GM21515 (cell line): ENCODE results near the gene TRIM46.

Source experiments
- ATAC-seq: cut with Tn5 transposase; IDR thresholded peaks from one replicate; pipeline ENCODE4 v1.9.1; 2021; ENCODE audit not compliant: unreplicated experiment

Gene TRIM46

GRCh38 chr1:155173478-155174323 lies at the start of gene TRIM46:
Gene TRIM46 (plus strand): TSS chr1:155173849. CDS start chr1:155173967, 118 bp downstream.
- no peak for ATAC-seq

- no peak for ATAC-seq
These were observed 48.9 kb upstream of the TRIM46 start for GRCh38 chr1:155124503-155125463.

GRCh38 chr1:155125511-155125945 lies 48.1 kb upstream of the TRIM46 start:
- no peak for ATAC-seq

- no peak for ATAC-seq
These were observed 47.6 kb upstream of the TRIM46 start for GRCh38 chr1:155125946-155126555.

- no peak for ATAC-seq
These were observed 47.0 kb upstream of the TRIM46 start for GRCh38 chr1:155126556-155127104.

- ATAC-seq: no peak
These were observed 46.3 kb upstream of the TRIM46 start, which contains the start of gene EFNA1 for GRCh38 chr1:155127105-155127966. Gene EFNA1 (plus strand): TSS chr1:155127876. CDS start chr1:155127978, 102 bp downstream.

- no peak for ATAC-seq
These were observed 45.5 kb upstream of the TRIM46 start for GRCh38 chr1:155127967-155128754.

GRCh38 chr1:155128755-155129473 lies 44.7 kb upstream of the TRIM46 start:
- ATAC-seq: no peak

- ATAC-seq: no peak
These were observed 43.2 kb upstream of the TRIM46 start for GRCh38 chr1:155130272-155131006.

GRCh38 chr1:155131285-155131684 lies 42.4 kb upstream of the TRIM46 start:
- ATAC-seq: no peak

GRCh38 chr1:155131856-155132255 lies 41.8 kb upstream of the TRIM46 start:
- no peak for ATAC-seq

- no peak for ATAC-seq
These were observed 39.8 kb upstream of the TRIM46 start for GRCh38 chr1:155133799-155134281.

- ATAC-seq: no peak
These were observed 39.3 kb upstream of the TRIM46 start for GRCh38 chr1:155134322-155134721.

- no peak for ATAC-seq
These were observed 38.7 kb upstream of the TRIM46 start for GRCh38 chr1:155134880-155135414.

- peak; percentile 69 for ATAC-seq
These were observed 38.1 kb upstream of the TRIM46 start, which contains the start of gene SLC50A1 for GRCh38 chr1:155135415-155136028. Gene SLC50A1 (plus strand): TSS chr1:155135852. CDS start chr1:155135912, 60 bp downstream.

GRCh38 chr1:155136748-155137147 lies 36.9 kb upstream of the TRIM46 start:
- ATAC-seq: no peak
